Activated CD4-positive, alpha-beta T cell treated with anti-CD3 and anti-CD28 coated beads, Interleukin-2, amount 10 ng/mL, durations not matched to agents 7 days and 5 days (primary cell): Measurements from ENCODE around the gene ZFHX3. TPM values are rescaled to one million over a fixed set of nuclear protein-coding genes. Genes with fewer than 3 reads are reported as not detected.

Experiments
- CTCF ChIA-PET: fragments of 350-600 bp; sonication (Branson Sonifier 250); formaldehyde crosslinking; loops from one replicate; lab custom pipeline; 2021; ENCODE audit warnings: antibody characterized with exemption; lab: Charles Lee
- POLR2A ChIA-PET: fragments of 350-600 bp; sonication (Branson Sonifier 250); formaldehyde crosslinking; loops from one replicate; lab custom pipeline; 2021; ENCODE audit warnings: antibody characterized with exemption; lab: Charles Lee
- DNase-seq: peaks from one replicate; pipeline ENCODE4 v3.0.0-alpha.2; 2020
- H3K27ac Mint-ChIP-seq: one replicate; pipeline ENCODE4 v1.8.0; 2021; ENCODE audit warnings: mild to moderate bottlenecking, moderate library complexity, mixed read lengths
- H3K27me3 Mint-ChIP-seq: one replicate; pipeline ENCODE4 v1.8.0; 2021; ENCODE audit warnings: mixed read lengths
- H3K36me3 Mint-ChIP-seq: one replicate; pipeline ENCODE4 v1.8.0; 2021; ENCODE audit warnings: low read depth, mixed read lengths
- H3K4me1 Mint-ChIP-seq: one replicate; pipeline ENCODE4 v1.8.0; 2021; ENCODE audit warnings: mixed read lengths
- H3K4me3 Mint-ChIP-seq: one replicate; pipeline ENCODE4 v1.8.0; 2021; ENCODE audit warnings: mild to moderate bottlenecking, moderate library complexity, mixed read lengths
- H3K9me3 Mint-ChIP-seq: one replicate; pipeline ENCODE4 v1.8.0; 2021; ENCODE audit warnings: mixed read lengths
- total RNA-seq, 2 experiments: library from RNA; stranded (reverse); gene quantifications; one replicate each; pipeline ENCODE4 v1.2.3, GENCODE V29; 2021

ZFHX3 gene
- total RNA-seq, 2 experiments from 2014 or later: 1.5 to 1.6 TPM

DNA sequence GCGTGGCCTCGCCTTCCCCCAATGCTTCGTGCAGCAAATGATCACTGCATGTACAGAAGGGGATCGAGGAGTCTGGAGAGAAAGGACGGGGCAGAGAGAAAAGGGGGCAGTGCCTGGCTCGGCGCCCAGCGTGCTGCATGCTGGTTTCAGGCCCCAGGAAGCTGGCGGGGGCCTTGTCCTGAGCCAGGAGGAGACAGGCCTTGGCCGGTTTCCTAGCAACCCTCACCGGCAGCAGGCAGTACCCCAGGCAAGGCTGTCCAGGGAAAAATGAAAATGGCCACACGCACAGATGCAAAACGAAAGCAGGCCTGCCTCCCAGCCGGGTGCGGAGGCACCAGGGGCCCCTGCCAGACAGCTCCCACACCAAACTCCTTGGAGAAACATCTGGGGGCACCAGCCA is 126.3 kb downstream of the ZFHX3 start:
- POLR2A ChIA-PET: no interaction called here

DNA sequence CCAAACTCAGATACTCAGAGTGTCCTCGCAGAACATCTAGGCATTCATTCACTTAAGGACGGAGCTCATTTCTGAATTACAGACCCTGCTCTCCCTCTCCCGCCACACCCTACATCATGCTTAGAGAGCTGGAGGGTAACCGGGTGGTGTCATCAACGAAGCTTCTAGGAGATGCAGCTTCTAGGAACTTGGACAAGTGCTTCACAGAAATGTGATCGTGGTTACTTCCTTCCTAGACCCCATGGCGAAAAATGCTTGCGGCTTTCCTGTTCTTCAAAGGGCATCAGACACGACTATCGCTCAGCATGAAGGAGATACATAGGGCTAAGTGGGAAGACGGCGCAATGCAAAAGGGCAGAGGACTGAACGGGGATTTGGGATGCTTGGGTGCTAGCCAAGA is 126.8 kb downstream of the ZFHX3 start:
- Mint-ChIP-seq H3K9me3 (peaks cover 13% of the 10 kb centered on the region), H3K36me3 (peaks cover 9% of the 10 kb centered on the region), H3K27ac (peak overlapping the region; percentile 90), H3K4me3 (peak overlapping the region; percentile 17), H3K4me1 (peaks cover 31% of the 10 kb centered on the region), H3K27me3 (no peaks in the 10 kb centered on the region)
- DNase-seq: peak; percentile 56
- POLR2A ChIA-PET: no interaction called here
- CTCF ChIA-PET: interaction anchor here (0.6 to 1.4 kb wide), 3 partner anchors 9 to 894 kb away, joined by 3 to 4 read pairs (median 3); no protein-coding TSS in a partner anchor

More for the DNA sequence above, 126.3 kb downstream of the ZFHX3 start:
- H3K27ac Mint-ChIP-seq: peak overlapping the region; percentile 90
- H3K4me1 Mint-ChIP-seq: peaks cover 31% of the 10 kb centered on the region
- H3K4me3 Mint-ChIP-seq: peak overlapping the region; percentile 17
- DNase-seq: no peak
- H3K9me3 Mint-ChIP-seq: peaks cover 13% of the 10 kb centered on the region
- CTCF ChIA-PET: interaction anchor here (0.6 to 1.2 kb wide), 2 partner anchors 9 to 895 kb away, joined by 3 to 4 read pairs; no protein-coding TSS in a partner anchor
- H3K36me3 Mint-ChIP-seq: peaks cover 9% of the 10 kb centered on the region
- no peaks in the 10 kb centered on the region for H3K27me3 Mint-ChIP-seq

DNA sequence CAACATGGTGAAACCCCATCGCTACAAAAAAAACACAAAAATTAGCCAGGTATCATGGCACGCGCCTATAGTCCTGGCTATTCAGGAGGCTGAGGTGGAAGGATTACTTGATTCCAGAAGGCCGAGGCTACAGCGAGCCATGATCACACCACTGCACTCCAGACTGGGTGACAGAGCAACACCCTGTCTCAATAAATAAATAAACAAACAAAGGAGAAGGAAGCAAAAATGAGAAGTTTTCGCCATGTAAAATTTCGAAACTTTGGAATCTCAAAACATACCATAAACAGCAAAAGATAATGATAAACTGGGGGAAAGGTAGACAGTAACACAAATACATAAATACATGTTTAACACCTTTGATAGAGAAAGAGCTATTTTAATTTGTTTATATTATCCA is 130.9 kb downstream of the ZFHX3 start:
- no peak overlapping the region for H3K4me3 Mint-ChIP-seq
- no peaks in the 10 kb centered on the region for H3K27me3 Mint-ChIP-seq
- peaks cover 8% of the 10 kb centered on the region for H3K9me3 Mint-ChIP-seq
- peaks cover 26% of the 10 kb centered on the region for H3K4me1 Mint-ChIP-seq
- peaks cover 9% of the 10 kb centered on the region for H3K36me3 Mint-ChIP-seq
- ChIA-PET POLR2A (no interaction called here), CTCF (no interaction called here)
- DNase-seq: no peak
- no peak overlapping the region for H3K27ac Mint-ChIP-seq

DNA sequence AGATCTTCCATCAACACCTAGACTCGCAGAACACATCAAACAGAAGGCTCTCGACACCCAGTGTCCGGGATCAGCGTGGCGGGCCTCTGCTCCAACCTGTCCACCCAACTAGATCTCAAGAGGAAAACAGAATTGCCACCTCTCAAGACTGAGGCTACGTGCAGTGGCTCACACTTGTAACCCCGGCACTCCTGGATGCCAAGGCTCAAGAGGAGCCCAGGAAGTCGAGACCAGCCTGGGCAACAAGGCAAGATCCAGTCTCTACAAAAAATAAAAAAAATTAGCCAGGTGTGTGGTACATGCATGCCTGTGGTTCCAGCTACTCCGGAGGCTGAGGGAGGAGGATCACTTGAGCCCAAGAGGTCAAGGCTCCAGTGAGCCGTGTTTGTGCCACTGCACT is 132.6 kb downstream of the ZFHX3 start:
- Mint-ChIP-seq H3K36me3 (peaks cover 3% of the 10 kb centered on the region), H3K27ac (no peak overlapping the region), H3K9me3 (peaks cover 4% of the 10 kb centered on the region), H3K4me1 (peaks cover 9% of the 10 kb centered on the region), H3K4me3 (no peak overlapping the region), H3K27me3 (peaks cover 2% of the 10 kb centered on the region)
- ChIA-PET POLR2A (no interaction called here), CTCF (no interaction called here)
- no peak for DNase-seq

DNA sequence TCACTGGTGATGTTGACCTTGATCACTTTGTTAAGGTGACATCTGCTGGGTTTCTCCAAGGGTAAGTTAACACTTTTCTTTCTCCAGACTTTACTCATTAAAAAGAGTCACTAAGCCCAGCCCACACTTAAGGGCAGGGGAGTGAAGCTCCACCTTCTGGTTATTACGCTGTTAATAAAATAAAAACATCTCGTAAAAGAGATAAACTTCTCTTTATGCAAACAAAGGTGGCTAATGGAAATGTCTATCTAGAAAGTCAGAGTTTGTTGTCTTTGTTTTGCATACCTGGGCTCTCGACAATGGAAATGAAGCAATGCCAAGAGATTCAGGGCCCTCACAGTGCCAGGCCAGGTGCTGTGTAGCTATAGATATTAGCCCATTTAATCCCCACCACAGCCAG is 134.4 kb downstream of the ZFHX3 start:
- Mint-ChIP-seq H3K4me3 (no peak overlapping the region), H3K4me1 (peaks cover 3% of the 10 kb centered on the region), H3K9me3 (no peaks in the 10 kb centered on the region), H3K27ac (no peak overlapping the region), H3K27me3 (peaks cover 5% of the 10 kb centered on the region), H3K36me3 (no peaks in the 10 kb centered on the region)
- POLR2A ChIA-PET: no interaction called here
- CTCF ChIA-PET: no interaction called here
- DNase-seq: no peak

DNA sequence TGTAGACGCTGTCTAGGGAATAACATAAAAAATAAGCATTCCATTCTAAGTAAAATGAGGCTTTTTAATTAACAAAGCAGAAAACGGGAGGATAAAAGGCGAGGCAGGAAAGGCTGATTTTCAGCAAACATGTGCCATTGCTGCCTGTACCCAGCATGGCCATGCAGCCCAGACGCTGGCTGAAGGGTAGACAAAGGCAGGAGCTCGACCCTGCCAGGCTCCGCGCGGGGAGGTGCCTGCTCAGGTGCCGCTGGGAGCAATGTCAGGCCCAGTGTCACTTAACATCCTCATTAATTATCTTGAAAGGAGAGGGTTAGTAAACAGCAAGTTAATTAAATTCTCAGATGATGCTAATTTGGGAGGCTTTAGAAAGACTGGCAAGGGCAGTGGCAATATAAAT is 136.0 kb downstream of the ZFHX3 start:
- peaks cover 3% of the 10 kb centered on the region for H3K4me1 Mint-ChIP-seq
- H3K27me3 Mint-ChIP-seq: peaks cover 7% of the 10 kb centered on the region
- ChIA-PET CTCF (no interaction called here), POLR2A (no interaction called here)
- H3K36me3 Mint-ChIP-seq: no peaks in the 10 kb centered on the region
- H3K4me3 Mint-ChIP-seq: no peak overlapping the region
- no peaks in the 10 kb centered on the region for H3K9me3 Mint-ChIP-seq
- H3K27ac Mint-ChIP-seq: no peak overlapping the region
- no peak for DNase-seq

DNA sequence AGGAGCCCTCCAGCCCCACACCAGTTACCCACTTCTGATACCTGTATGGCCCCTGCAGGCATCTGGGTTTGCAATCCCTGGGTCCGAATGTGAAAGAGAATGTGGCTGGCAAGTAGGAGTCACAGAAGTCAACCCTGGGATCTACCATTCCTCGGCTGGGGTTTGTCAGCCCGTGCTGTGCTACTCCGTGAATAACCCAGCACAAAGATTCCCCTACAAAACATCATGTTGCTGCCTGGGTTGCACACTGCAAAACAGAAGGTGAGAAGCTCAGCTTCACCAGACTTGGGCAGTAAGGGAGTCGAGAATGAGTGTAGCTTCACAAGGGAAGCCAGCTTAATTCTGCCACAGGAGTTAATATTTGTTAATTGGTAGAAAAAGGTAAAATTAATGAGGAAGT is 137.1 kb downstream of the ZFHX3 start:
- H3K36me3 Mint-ChIP-seq: no peaks in the 10 kb centered on the region
- H3K4me1 Mint-ChIP-seq: peaks cover 3% of the 10 kb centered on the region
- H3K27me3 Mint-ChIP-seq: peaks cover 7% of the 10 kb centered on the region
- H3K4me3 Mint-ChIP-seq: no peak overlapping the region
- ChIA-PET POLR2A (no interaction called here), CTCF (no interaction called here)
- no peak for DNase-seq
- H3K9me3 Mint-ChIP-seq: no peaks in the 10 kb centered on the region
- H3K27ac Mint-ChIP-seq: no peak overlapping the region

DNA sequence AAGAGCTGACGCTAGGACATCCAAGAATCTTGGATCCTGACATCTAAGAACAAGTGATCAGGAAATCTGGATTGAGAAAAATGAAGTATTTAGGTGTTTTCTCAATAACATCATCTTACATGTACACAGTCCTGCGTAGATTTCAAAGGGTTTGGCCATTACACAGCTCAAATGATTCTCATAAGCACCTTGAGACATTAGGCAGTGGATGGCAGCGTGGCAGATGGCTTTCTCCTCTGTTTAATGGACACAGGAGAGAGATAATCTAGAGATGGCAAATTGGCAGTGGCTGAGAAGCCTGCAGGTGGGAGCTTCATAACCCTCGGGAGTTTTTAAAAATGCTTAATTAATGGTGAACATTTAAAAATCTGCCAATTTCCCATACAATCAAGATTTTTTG is 137.5 kb downstream of the ZFHX3 start:
- H3K27ac Mint-ChIP-seq: no peak overlapping the region
- no peak for DNase-seq
- no peaks in the 10 kb centered on the region for H3K9me3 Mint-ChIP-seq
- H3K27me3 Mint-ChIP-seq: peaks cover 7% of the 10 kb centered on the region
- peaks cover 3% of the 10 kb centered on the region for H3K4me1 Mint-ChIP-seq
- POLR2A ChIA-PET: no interaction called here
- H3K36me3 Mint-ChIP-seq: no peaks in the 10 kb centered on the region
- CTCF ChIA-PET: no interaction called here
- H3K4me3 Mint-ChIP-seq: no peak overlapping the region

DNA sequence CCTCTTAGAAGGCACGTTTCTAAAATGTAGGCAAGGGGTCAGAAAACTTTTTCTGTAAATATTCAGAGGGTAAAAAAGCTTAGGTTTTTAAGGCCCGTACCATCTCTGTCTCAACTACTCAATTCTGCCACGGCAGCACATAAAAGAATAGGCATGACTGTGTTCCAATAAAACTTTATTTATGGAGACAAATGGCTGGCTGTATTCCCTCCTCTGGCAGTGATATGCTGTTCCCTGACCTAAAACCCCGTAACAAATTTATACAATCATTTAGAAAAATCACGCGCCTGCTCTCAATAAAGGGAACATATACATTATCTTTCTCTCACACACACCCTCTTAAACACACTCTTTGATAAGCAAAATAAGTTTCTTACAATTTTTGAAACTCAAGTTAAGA is 138.7 kb downstream of the ZFHX3 start:
- CTCF ChIA-PET: no interaction called here
- H3K4me3 Mint-ChIP-seq: no peak overlapping the region
- peaks cover 7% of the 10 kb centered on the region for H3K27me3 Mint-ChIP-seq
- no peak for DNase-seq
- POLR2A ChIA-PET: no interaction called here
- no peaks in the 10 kb centered on the region for H3K9me3 Mint-ChIP-seq
- peaks cover 2% of the 10 kb centered on the region for H3K4me1 Mint-ChIP-seq
- H3K27ac Mint-ChIP-seq: no peak overlapping the region
- H3K36me3 Mint-ChIP-seq: no peaks in the 10 kb centered on the region

DNA sequence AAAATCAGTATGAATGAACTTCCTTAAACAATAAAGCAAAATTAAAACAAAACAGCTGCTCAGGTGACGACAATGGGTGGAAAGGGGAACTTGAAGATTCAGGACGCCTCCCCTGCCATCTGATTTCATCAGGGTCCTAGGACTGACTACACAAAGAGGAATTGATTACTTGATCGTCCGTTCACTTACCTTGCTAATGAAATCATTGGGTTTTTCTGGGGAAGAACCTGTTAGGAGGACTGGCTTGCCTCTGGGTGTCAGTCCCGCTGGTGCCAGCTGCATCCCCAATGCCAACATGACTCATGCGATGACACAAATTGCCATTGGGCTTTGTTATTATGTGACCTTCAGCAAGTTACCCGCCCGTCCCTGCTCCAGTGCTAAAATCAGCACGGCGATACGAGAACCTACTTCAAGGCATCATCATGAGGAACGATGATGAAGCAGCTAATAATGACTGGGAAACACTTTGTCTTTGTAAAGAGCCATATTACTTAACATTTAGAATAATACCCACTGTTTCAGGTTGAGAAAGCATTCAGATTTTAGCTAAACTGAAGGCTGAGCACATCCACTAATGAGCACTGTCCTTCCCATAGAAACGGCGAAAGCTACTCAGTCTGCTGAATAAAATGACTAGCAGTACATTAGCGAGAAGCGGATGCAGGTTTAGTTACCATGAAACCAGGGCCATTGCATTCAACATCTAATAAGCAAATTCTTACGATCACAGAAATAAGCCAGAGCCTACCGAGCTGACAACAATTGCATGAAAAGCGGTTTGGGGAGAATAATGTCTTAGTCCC is 139.4 kb downstream of the ZFHX3 start:
- Mint-ChIP-seq H3K9me3 (no peaks in the 10 kb centered on the region), H3K27ac (no peak overlapping the region), H3K4me1 (no peaks in the 10 kb centered on the region), H3K27me3 (peaks cover 7% of the 10 kb centered on the region), H3K36me3 (no peaks in the 10 kb centered on the region), H3K4me3 (no peak overlapping the region)
- ChIA-PET CTCF (no interaction called here), POLR2A (no interaction called here)
- DNase-seq: no peak

DNA sequence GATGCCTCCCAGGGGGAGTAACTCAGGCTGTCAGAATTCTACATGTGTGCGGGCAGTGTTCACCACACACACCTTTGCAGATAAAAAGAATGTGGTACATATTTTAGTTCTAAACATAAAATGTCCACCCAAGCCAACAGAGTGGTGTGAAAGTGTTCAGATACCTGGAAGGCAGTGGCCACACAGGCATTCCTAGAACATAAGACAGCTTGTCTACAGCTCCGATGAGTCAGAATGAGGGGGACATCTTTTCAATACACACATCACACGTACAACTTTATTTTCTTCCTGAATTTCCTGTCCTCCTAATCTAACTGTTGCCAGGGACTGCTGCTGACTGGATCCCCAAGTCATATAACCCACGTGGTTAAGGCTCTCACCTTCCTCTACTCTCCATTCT is 142.3 kb downstream of the ZFHX3 start:
- peak overlapping the region; percentile 1 for H3K27ac Mint-ChIP-seq
- peaks cover 7% of the 10 kb centered on the region for H3K27me3 Mint-ChIP-seq
- no peak for DNase-seq
- H3K9me3 Mint-ChIP-seq: no peaks in the 10 kb centered on the region
- no peaks in the 10 kb centered on the region for H3K4me1 Mint-ChIP-seq
- POLR2A ChIA-PET: no interaction called here
- CTCF ChIA-PET: no interaction called here
- no peak overlapping the region for H3K4me3 Mint-ChIP-seq
- H3K36me3 Mint-ChIP-seq: no peaks in the 10 kb centered on the region

DNA sequence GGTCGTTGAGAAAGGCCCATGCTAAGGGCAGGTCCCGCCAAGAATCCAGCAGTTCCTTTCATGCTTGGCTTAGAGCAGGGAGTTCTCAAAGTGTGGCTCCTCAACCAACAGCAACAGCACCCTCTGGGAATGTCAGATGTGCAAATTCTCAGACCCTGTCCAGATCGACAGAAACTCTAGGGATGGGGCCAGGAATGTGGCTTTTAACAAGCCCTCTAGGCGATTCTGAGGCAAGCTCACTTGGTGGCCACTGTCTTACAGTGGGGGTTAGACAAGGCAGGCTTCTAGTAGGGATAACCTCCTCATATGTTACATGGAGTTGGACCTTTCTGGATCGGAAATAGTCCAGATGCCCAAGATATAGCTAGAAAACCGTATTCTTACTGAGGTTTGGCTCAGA is 144.8 kb downstream of the ZFHX3 start:
- Mint-ChIP-seq H3K4me3 (no peak overlapping the region), H3K9me3 (no peaks in the 10 kb centered on the region), H3K27me3 (peaks cover 2% of the 10 kb centered on the region), H3K4me1 (no peaks in the 10 kb centered on the region), H3K27ac (no peak overlapping the region), H3K36me3 (no peaks in the 10 kb centered on the region)
- DNase-seq: no peak
- ChIA-PET POLR2A (no interaction called here), CTCF (interaction anchor here (0.6 kb wide), 1 partner anchor 9 kb away, joined by 4 read pairs; no protein-coding TSS in a partner anchor)

DNA sequence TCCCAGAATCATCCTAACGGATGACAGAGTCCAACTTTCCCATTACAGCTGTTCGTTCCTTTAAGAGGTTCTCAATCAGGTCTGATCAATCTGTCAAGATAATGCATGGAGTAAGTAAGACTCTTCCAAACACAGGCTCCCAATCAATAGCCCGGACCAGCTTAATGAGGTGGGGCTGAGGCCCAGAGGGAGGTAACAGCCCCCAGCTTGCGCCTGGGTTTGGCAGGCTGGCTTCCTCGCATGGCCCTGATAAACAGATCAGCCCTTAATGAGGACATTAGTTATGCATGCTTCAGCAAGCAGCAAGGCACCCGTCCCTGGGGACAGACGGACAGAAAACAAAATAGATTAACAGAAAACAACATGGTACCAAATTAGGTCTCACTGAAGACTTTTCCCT is 145.7 kb downstream of the ZFHX3 start:
- Mint-ChIP-seq H3K27ac (no peak overlapping the region), H3K4me1 (no peaks in the 10 kb centered on the region), H3K4me3 (no peak overlapping the region), H3K27me3 (peaks cover 1% of the 10 kb centered on the region), H3K36me3 (no peaks in the 10 kb centered on the region), H3K9me3 (no peaks in the 10 kb centered on the region)
- ChIA-PET POLR2A (no interaction called here), CTCF (no interaction called here)
- DNase-seq: no peak
